Spleen (tissue), 11 donors: ENCODE measurements around the gene CNIH2. TPM values are rescaled to one million over a fixed set of nuclear protein-coding genes. Genes with fewer than 3 reads are reported as not detected.

Source experiments
- DNase-seq: peaks from one replicate; pipeline ENCODE4 v3.0.0-alpha.2; 2020
- H3K27ac ChIP-seq, 8 donors: fragments of 200-600 bp; sonication (generic) in 7 of 8; 1 replicate in 4 of 8; 2 replicates in 4 of 8; pipeline versions ENCODE4 v1.5.0 to v1.8.0; 2016 to 2021; ENCODE audit warnings: inconsistent platforms in 4 of 8, mild to moderate bottlenecking in 4 of 8, moderate library complexity in 1 of 8
- H3K27me3 ChIP-seq, 7 donors: fragments of 200-600 bp; sonication (generic) in 6 of 7; replicated peaks in 1 of 7; 1 replicate in 4 of 7; 2 replicates in 3 of 7; pipeline versions ENCODE4 v1.5.0 to v1.8.0; 2016 to 2021; ENCODE audit warnings: inconsistent platforms in 3 of 7, mild to moderate bottlenecking in 1 of 7
- H3K36me3 ChIP-seq, 6 donors: fragments of 200-600 bp; sonication (generic) in 5 of 6; 1 replicate in 4 of 6; 2 replicates in 2 of 6; pipeline versions ENCODE4 v1.5.0 to v1.8.0; 2016 to 2021; ENCODE audit warnings: inconsistent platforms in 2 of 6
- H3K4me1 ChIP-seq, 6 donors: fragments of 200-600 bp; sonication (generic) in 5 of 6; 1 replicate in 3 of 6; 2 replicates in 3 of 6; pipeline versions ENCODE4 v1.5.0 to v1.8.0; 2016 to 2021; ENCODE audit warnings: inconsistent platforms in 3 of 6
- H3K4me3 ChIP-seq, 8 donors: fragments of 200-600 bp; sonication (generic) in 7 of 8; 1 replicate in 4 of 8; 2 replicates in 4 of 8; pipeline versions ENCODE4 v1.5.0 to v1.8.0; 2016 to 2021; ENCODE audit warnings: inconsistent platforms in 4 of 8, mild to moderate bottlenecking in 4 of 8, moderate library complexity in 2 of 8
- H3K9me3 ChIP-seq, 8 donors: fragments of 200-600 bp; sonication (generic) in 7 of 8; 1 replicate in 4 of 8; 2 replicates in 4 of 8; pipeline versions ENCODE4 v1.5.0 to v1.8.0; 2016 to 2021; ENCODE audit warnings: inconsistent platforms in 4 of 8
- POLR2A ChIP-seq, 3 donors: fragments of 450-650 bp; IDR thresholded peaks; one replicate each; pipeline ENCODE4 v1.5.1; 2017; ENCODE audit warnings: antibody characterized with exemption in 3 of 3, mild to moderate bottlenecking in 1 of 3
- POLR2AphosphoS5 ChIP-seq, 3 donors: sonication (generic); formaldehyde crosslinking; IDR thresholded peaks; one replicate each; pipeline ENCODE4 v1.5.1; 2017; ENCODE audit warnings: antibody characterized with exemption in 3 of 3
- WGBS, 5 donors: extraction: QIAGEN DNeasy Blood & Tissue Kit in 3 of 5; methylation state at CpG; one replicate each; pipeline versions ENCODE4 v1.1.5 to v1.1.7; 2013 to 2018; 5-methylcytosine and 5-hydroxymethylcytosine counted together
- intact Hi-C: fragments of 100-400 bp; cut with DNase I; formaldehyde crosslinking; loops from one replicate; pipeline ENCODE4 v1.15.0; 2023; ENCODE audit warnings: low total_unique reads
- polyA plus RNA-seq, 3 donors: library from polyadenylated mRNA; stranded (reverse); fragments of 200-250 nt; gene quantifications; one replicate each; pipeline ENCODE4 v1.2.1, GENCODE V29; 2013
- total RNA-seq, 7 donors: library from RNA; depleted of rRNA in 3 of 7; stranded (reverse); fragments of >200 nt in 3 of 7; fragmentation: NEBNext Ultra II Directional in 4 of 7; extraction: Animal tissue kit (Norgen Biotek cat#: 25700) in 4 of 7; gene quantifications; one replicate each; pipeline versions ENCODE4 v1.1.0 to v1.2.1, GENCODE V29; 2016 to 2021
- TF ChIP-seq, protein P1 (sequence below), 11 experiments: fragments of 200-600 bp in 7 of 11; fragments of 450-650 bp in 4 of 11; sonication (generic) in 4 of 11; IDR thresholded peaks in 8 of 11; conservative IDR thresholded peaks in 3 of 11; 1 replicate in 7 of 11; 2 replicates in 4 of 11; pipeline versions ENCODE4 v1.4.0 to v1.8.0; 2016 to 2021; ENCODE audit warnings: antibody characterized with exemption in 11 of 11, inconsistent platforms in 4 of 11, mild to moderate bottlenecking in 1 of 11
- donor health status: healthy with polysubstance abuse.
- donor health status: DM: no; HTN: no; CAD: no; lungs with moderate emphysema.
- donor health status: DM: no; HTN: no; CAD: no.
- donor health status: Bipolar disorder and iron deficiency.
- donor health status: healthy.
- donor health status: DM: no; HTN: no; CAD: no.
- donor health status: DM: yes; HTN: yes; CAD: no.

CNIH2 gene
- total and polyA plus RNA-seq, 10 donors, result 0.20 to 1.9 (median 0.77) TPM; not detected in 2

DNA sequence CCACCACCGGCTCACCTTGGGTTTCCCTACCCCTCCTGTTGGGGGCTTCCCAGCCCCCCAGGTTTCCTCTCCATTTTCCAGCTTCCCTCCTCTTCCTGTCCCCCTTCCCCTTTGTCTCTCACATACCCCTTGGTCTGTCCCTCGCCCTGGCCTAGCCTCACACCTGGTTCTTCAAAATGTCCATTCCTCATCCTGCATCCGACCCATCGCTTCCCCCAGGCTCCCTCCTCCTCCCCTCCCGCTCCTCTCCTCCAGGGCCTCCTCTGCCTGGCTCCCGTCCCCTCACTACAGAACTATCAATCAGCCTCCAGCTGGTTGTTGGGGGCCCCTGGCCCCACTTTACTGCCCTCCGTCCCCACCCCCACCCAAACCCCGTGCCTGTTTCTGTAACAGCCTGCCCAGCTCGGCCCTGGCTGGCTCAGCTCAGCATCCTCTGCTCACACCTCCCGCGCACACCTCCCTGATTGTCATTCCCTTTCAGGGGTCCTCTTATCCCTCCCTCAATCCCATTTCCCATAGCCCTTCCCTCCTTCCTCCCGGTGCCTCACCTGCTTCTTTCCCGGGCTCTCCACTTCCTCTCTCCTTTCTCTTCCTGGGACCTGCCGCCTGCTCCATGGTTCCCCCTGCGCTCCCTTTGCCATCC is 1.2 kb downstream of the CNIH2 start:
- H3K4me1 ChIP-seq, result peaks cover 10 to 60% (median 31%) of the 10 kb centered on the region in 6 donors
- no peaks in the 10 kb centered on the region for H3K9me3 ChIP-seq
- H3K27ac ChIP-seq, result no peak overlapping the region
- TF ChIP-seq POLR2A (IDR thresholded peaks at IDR 0.05), result no peak
- TF ChIP-seq, protein P1, sequence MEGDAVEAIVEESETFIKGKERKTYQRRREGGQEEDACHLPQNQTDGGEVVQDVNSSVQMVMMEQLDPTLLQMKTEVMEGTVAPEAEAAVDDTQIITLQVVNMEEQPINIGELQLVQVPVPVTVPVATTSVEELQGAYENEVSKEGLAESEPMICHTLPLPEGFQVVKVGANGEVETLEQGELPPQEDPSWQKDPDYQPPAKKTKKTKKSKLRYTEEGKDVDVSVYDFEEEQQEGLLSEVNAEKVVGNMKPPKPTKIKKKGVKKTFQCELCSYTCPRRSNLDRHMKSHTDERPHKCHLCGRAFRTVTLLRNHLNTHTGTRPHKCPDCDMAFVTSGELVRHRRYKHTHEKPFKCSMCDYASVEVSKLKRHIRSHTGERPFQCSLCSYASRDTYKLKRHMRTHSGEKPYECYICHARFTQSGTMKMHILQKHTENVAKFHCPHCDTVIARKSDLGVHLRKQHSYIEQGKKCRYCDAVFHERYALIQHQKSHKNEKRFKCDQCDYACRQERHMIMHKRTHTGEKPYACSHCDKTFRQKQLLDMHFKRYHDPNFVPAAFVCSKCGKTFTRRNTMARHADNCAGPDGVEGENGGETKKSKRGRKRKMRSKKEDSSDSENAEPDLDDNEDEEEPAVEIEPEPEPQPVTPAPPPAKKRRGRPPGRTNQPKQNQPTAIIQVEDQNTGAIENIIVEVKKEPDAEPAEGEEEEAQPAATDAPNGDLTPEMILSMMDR (IDR thresholded peaks at IDR 0.05 in 8 of 11, conservative IDR thresholded peaks at IDR 0.05 in 3 of 11), result no peak
- no peak for TF ChIP-seq POLR2AphosphoS5 (IDR thresholded peaks at IDR 0.05)
- H3K36me3 ChIP-seq, result peaks cover 0 to 39% (median 26%) of the 10 kb centered on the region in 6 donors
- intact Hi-C loops, result no loop called here
- DNase-seq, result peak; percentile 58
- 68 to 81% (median 72%) methylated on average over 15 of the region's 15 CpGs for WGBS, 5 donors
- H3K27me3 ChIP-seq, result peaks cover 0 to 17% (median 0%) of the 10 kb centered on the region in 7 donors
- H3K4me3 ChIP-seq, result no peak overlapping the region

- intact Hi-C loops, result loop anchor here (5.0 kb wide), 1 partner anchor 58 kb away; no protein-coding TSS in a partner anchor
- H3K36me3 ChIP-seq, result peaks cover 0 to 39% (median 19%) of the 10 kb centered on the region in 6 donors
- H3K4me1 ChIP-seq, result peaks cover 10 to 65% (median 31%) of the 10 kb centered on the region in 6 donors
- TF ChIP-seq POLR2AphosphoS5 (IDR thresholded peaks at IDR 0.05), result peak in 1 of 3 donors; percentile 38
- TF ChIP-seq POLR2A (IDR thresholded peaks at IDR 0.05), result no peak
- TF ChIP-seq, protein P1 (IDR thresholded peaks at IDR 0.05 in 8 of 11, conservative IDR thresholded peaks at IDR 0.05 in 3 of 11), result no peak
- 89 to 94% (median 92%) methylated on average over 9 to 14 of the region's 14 CpGs; no CpG with 5 or more reads in 1 of the 5 donors for WGBS, 5 donors
- no peak overlapping the region for H3K27ac ChIP-seq
- no peak overlapping the region for H3K4me3 ChIP-seq
- peaks cover 0 to 17% (median 0%) of the 10 kb centered on the region in 7 donors for H3K27me3 ChIP-seq
- H3K9me3 ChIP-seq, result no peaks in the 10 kb centered on the region
- DNase-seq, result peak; percentile 77
Measured at GRCh38 chr11:66280428-66280827, 2.5 kb downstream of the CNIH2 start.

GRCh38 chr11:66281001-66281400 is 3.0 kb downstream of the CNIH2 start:
- 81 to 93% (median 86%) methylated on average over 6 of the region's 6 CpGs for WGBS, 5 donors
- Histone ChIP-seq H3K27ac (no peak overlapping the region), H3K4me3 (no peak overlapping the region), H3K9me3 (no peaks in the 10 kb centered on the region), H3K27me3 (peaks cover 0 to 17% (median 0%) of the 10 kb centered on the region in 7 donors), H3K36me3 (peaks cover 0 to 38% (median 13%) of the 10 kb centered on the region in 6 donors), H3K4me1 (peaks cover 10 to 67% (median 31%) of the 10 kb centered on the region in 6 donors)
- intact Hi-C loops, result loop anchor here (5.0 kb wide), 1 partner anchor 59 kb away; no protein-coding TSS in a partner anchor
- TF ChIP-seq, protein P1 (IDR thresholded peaks at IDR 0.05 in 8 of 11, conservative IDR thresholded peaks at IDR 0.05 in 3 of 11), result no peak
- no peak for TF ChIP-seq POLR2A (IDR thresholded peaks at IDR 0.05)
- no peak for TF ChIP-seq POLR2AphosphoS5 (IDR thresholded peaks at IDR 0.05)
- no peak for DNase-seq
